Trophoblast cell (in vitro differentiated cells and primary cell): ENCODE measurements around the gene NCOA3.

Experiments used
- DNase-seq, 2 donors: peaks; one replicate each; pipeline ENCODE4 v3.0.0-alpha.2; 2016
- H2AFZ ChIP-seq: 2 replicates; pipeline ENCODE4 v1.6.1; 2013; ENCODE audit warnings: low read length, moderate library complexity, mild to moderate bottlenecking; ENCODE audit not compliant: insufficient read depth, poor library complexity
- H2AK5ac ChIP-seq: 2 replicates; pipeline ENCODE4 v1.6.1; 2013; ENCODE audit warnings: mild to moderate bottlenecking, low read length
- H2BK120ac ChIP-seq: 2 replicates; pipeline ENCODE4 v1.6.1; 2013; ENCODE audit warnings: low read length, mild to moderate bottlenecking, moderate library complexity; ENCODE audit not compliant: insufficient read depth, poor library complexity
- H2BK12ac ChIP-seq: 2 replicates; pipeline ENCODE4 v1.6.1; 2013; ENCODE audit warnings: mild to moderate bottlenecking, low read length, moderate library complexity
- H2BK5ac ChIP-seq: 2 replicates; pipeline ENCODE4 v1.6.1; 2013; ENCODE audit warnings: low read length, low read depth, moderate library complexity, mild to moderate bottlenecking; ENCODE audit not compliant: poor library complexity
- H3K14ac ChIP-seq: 2 replicates; pipeline ENCODE4 v1.6.1; 2013; ENCODE audit warnings: mild to moderate bottlenecking, low read length
- H3K18ac ChIP-seq: 2 replicates; pipeline ENCODE4 v1.6.1; 2013; ENCODE audit warnings: mild to moderate bottlenecking, low read length
- H3K23ac ChIP-seq: 2 replicates; pipeline ENCODE4 v1.6.1; 2013; ENCODE audit warnings: low read length
- H3K27ac ChIP-seq: 2 replicates; pipeline ENCODE4 v1.5.1; 2013; ENCODE audit warnings: low read depth, mild to moderate bottlenecking, inconsistent platforms, low read length, moderate library complexity
- H3K27me3 ChIP-seq: 2 replicates; pipeline ENCODE4 v1.6.1; 2013; ENCODE audit warnings: inconsistent platforms, mild to moderate bottlenecking, low read length, moderate library complexity; ENCODE audit not compliant: insufficient read depth
- H3K36me3 ChIP-seq, 2 experiments: 1 replicate in 1 of 2; 2 replicates in 1 of 2; pipeline ENCODE4 v1.6.1; 2013; ENCODE audit warnings: low read length in 2 of 2, mild to moderate bottlenecking in 2 of 2, moderate library complexity in 1 of 2; ENCODE audit not compliant: insufficient read depth in 2 of 2, control insufficient read depth in 1 of 2
- H3K4ac ChIP-seq: 2 replicates; pipeline ENCODE4 v1.6.1; 2013; ENCODE audit warnings: low read depth, mild to moderate bottlenecking, low read length, moderate library complexity
- H3K4me1 ChIP-seq, 2 experiments: 1 replicate in 1 of 2; 2 replicates in 1 of 2; pipeline ENCODE4 v1.6.1; 2013; ENCODE audit warnings: low read length in 2 of 2, mild to moderate bottlenecking in 2 of 2, moderate library complexity in 1 of 2; ENCODE audit not compliant: insufficient read depth in 2 of 2, control insufficient read depth in 1 of 2
- H3K4me2 ChIP-seq: 2 replicates; pipeline ENCODE4 v1.6.1; 2013; ENCODE audit warnings: inconsistent platforms, mild to moderate bottlenecking, low read length, moderate library complexity
- H3K4me3 ChIP-seq: 2 replicates; pipeline ENCODE4 v1.5.1; 2013; ENCODE audit warnings: mild to moderate bottlenecking, low read depth, low read length, inconsistent platforms
- H3K79me1 ChIP-seq: one replicate; pipeline ENCODE4 v1.6.1; 2013; ENCODE audit warnings: low read length
- H3K79me2 ChIP-seq: 2 replicates; pipeline ENCODE4 v1.6.1; 2013; ENCODE audit warnings: low read length, mild to moderate bottlenecking; ENCODE audit not compliant: control insufficient read depth, insufficient read depth, poor library complexity
- H3K9ac ChIP-seq: 2 replicates; pipeline ENCODE4 v1.6.1; 2013; ENCODE audit warnings: mild to moderate bottlenecking, low read length
- H3K9me3 ChIP-seq: 2 replicates; pipeline ENCODE4 v1.6.1; 2013; ENCODE audit warnings: low read depth, mild to moderate bottlenecking, control low read depth, inconsistent platforms, low read length; ENCODE audit not compliant: insufficient read depth
- H4K12ac ChIP-seq: 2 replicates; pipeline ENCODE4 v1.6.1; 2013; ENCODE audit warnings: low read depth, mild to moderate bottlenecking, low read length, moderate library complexity
- H4K8ac ChIP-seq: 2 replicates; pipeline ENCODE4 v1.6.1; 2013; ENCODE audit warnings: low read depth, mild to moderate bottlenecking, low read length, moderate library complexity
- H4K91ac ChIP-seq: one replicate; pipeline ENCODE4 v1.6.1; 2013; ENCODE audit warnings: low read depth, mild to moderate bottlenecking, low read length, moderate library complexity
- WGBS: extraction: QIAGEN DNeasy Blood & Tissue Kit; methylation state at CpG from one replicate; pipeline ENCODE4 v1.1.7; 2013; ENCODE audit warnings: missing lambda C conversion rate; ENCODE audit not compliant: insufficient read length, insufficient coverage; ENCODE audit errors: extremely low coverage; 5-methylcytosine and 5-hydroxymethylcytosine counted together

NCOA3 gene

DNA sequence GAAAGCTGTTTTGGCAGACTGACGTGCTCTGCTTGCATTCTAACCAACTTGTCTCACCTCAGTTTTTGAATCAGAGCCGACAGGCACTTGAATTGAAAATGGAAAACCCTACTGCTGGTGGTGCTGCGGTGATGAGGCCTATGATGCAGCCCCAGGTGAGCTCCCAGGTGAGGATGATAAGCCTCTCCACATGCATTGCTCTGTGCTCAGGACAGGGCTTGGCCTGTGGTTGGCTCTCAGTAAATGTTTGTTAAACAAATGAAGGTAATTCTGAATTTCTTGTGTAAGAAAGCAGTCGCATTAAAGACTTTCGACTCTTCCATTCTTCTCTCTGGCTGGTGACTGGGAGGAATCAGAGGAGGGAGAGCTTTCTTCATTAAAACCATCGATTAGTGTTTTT lies 147.3 kb downstream of the NCOA3 start:
- DNase-seq, result no peak
- Histone ChIP-seq H3K23ac (no peak overlapping the region), H3K18ac (no peak overlapping the region), H3K9me3 (no peaks in the 10 kb centered on the region), H3K36me3 (peaks cover 36 to 54% of the 10 kb centered on the region in 2 experiments), H3K4me2 (no peak overlapping the region), H3K27me3 (no peaks in the 10 kb centered on the region), H2AK5ac (no peak overlapping the region), H3K79me1 (no peaks in the 10 kb centered on the region), H2AFZ (no peak overlapping the region), H3K79me2 (peaks cover 1% of the 10 kb centered on the region), H3K4ac (no peak overlapping the region), H2BK5ac (no peak overlapping the region), H3K27ac (no peak overlapping the region), H3K14ac (no peak overlapping the region), H4K8ac (no peak overlapping the region), H4K12ac (no peak overlapping the region), H3K4me1 (peaks cover 2% of the 10 kb centered on the region in 2 experiments), H2BK120ac (no peak overlapping the region), H2BK12ac (no peak overlapping the region), H4K91ac (no peak overlapping the region), H3K4me3 (no peak overlapping the region), H3K9ac (no peak overlapping the region)
- WGBS, result no CpG with 5 or more reads among the region's 6 CpGs

DNA sequence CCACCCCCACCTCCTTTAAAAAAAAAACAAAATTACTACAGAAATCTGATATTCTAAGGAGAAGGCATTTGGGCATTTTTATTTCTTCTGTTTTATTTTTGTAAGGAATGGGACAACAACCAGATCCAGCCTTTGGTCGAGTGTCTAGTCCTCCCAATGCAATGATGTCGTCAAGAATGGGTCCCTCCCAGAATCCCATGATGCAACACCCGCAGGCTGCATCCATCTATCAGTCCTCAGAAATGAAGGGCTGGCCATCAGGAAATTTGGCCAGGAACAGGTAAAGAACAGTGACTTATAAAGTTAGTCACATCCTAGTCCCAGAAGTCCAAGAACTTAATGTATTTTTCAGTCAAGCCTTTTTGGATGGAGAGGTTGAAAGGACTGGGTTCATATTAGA lies 150.6 kb downstream of the NCOA3 start:
- no peak overlapping the region for H4K91ac ChIP-seq
- H2BK120ac ChIP-seq, result no peak overlapping the region
- H3K4me2 ChIP-seq, result no peak overlapping the region
- peaks cover 26 to 47% of the 10 kb centered on the region in 2 experiments for H3K36me3 ChIP-seq
- DNase-seq, result no peak
- no peak overlapping the region for H4K8ac ChIP-seq
- no peak overlapping the region for H2BK5ac ChIP-seq
- H3K9ac ChIP-seq, result no peak overlapping the region
- no peak overlapping the region for H2AFZ ChIP-seq
- H3K79me1 ChIP-seq, result no peaks in the 10 kb centered on the region
- no peak overlapping the region for H3K27ac ChIP-seq
- H2AK5ac ChIP-seq, result no peak overlapping the region
- no peaks in the 10 kb centered on the region for H3K27me3 ChIP-seq
- no peaks in the 10 kb centered on the region for H3K79me2 ChIP-seq
- H2BK12ac ChIP-seq, result no peak overlapping the region
- no peak overlapping the region for H3K23ac ChIP-seq
- WGBS, result no CpG with 5 or more reads among the region's 3 CpGs
- H3K4me3 ChIP-seq, result no peak overlapping the region
- H3K14ac ChIP-seq, result no peak overlapping the region
- no peaks in the 10 kb centered on the region for H3K9me3 ChIP-seq
- H4K12ac ChIP-seq, result no peak overlapping the region
- no peak overlapping the region for H3K4ac ChIP-seq
- no peaks in the 10 kb centered on the region for H3K4me1 ChIP-seq
- H3K18ac ChIP-seq, result no peak overlapping the region

DNA sequence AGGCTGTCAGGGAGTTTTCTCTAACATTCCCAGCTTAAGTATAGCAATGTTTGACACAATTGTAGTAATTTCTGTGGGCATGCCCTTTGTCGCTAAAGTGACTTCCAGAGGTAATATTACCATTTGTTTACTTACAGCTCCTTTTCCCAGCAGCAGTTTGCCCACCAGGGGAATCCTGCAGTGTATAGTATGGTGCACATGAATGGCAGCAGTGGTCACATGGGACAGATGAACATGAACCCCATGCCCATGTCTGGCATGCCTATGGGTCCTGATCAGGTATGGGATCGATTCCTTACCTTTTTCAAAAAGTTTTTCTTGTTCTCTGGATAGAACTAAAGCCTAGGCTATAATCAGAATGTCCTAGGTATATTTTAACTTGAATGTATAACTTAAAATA lies 151.1 kb downstream of the NCOA3 start:
- no peak for DNase-seq

DNA sequence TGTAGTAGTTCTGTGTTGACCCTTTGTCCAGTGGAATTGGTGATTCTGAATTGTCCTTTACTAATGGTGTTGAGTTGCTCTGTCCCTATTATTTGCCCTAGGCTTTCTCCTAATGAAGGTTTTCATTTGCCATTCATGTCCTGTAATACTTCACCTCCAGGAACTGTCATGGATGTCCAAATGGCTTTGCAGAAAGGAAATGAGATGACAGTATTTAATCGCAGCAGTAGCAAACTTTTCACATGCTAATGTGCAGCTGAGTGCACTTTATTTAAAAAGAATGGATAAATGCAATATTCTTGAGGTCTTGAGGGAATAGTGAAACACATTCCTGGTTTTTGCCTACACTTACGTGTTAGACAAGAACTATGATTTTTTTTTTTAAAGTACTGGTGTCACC lies 152.2 kb downstream of the NCOA3 start:
- Histone ChIP-seq H4K8ac (no peak overlapping the region), H3K4me2 (no peak overlapping the region), H3K79me1 (no peaks in the 10 kb centered on the region), H3K14ac (no peak overlapping the region), H4K91ac (no peak overlapping the region), H3K23ac (no peak overlapping the region), H2BK12ac (no peak overlapping the region), H3K18ac (no peak overlapping the region), H2BK120ac (no peak overlapping the region), H3K4ac (no peak overlapping the region), H4K12ac (no peak overlapping the region), H3K36me3 (peaks cover 21 to 52% of the 10 kb centered on the region in 2 experiments), H3K9ac (no peak overlapping the region), H3K27me3 (no peaks in the 10 kb centered on the region), H3K4me1 (no peaks in the 10 kb centered on the region), H2AFZ (no peak overlapping the region), H3K9me3 (no peaks in the 10 kb centered on the region), H3K27ac (no peak overlapping the region), H3K4me3 (no peak overlapping the region), H2AK5ac (no peak overlapping the region), H3K79me2 (no peaks in the 10 kb centered on the region), H2BK5ac (no peak overlapping the region)
- WGBS, result no CpG with 5 or more reads among the region's 2 CpGs
- no peak for DNase-seq

More for the DNA sequence above, 151.1 kb downstream of the NCOA3 start:
- no peaks in the 10 kb centered on the region for H3K4me1 ChIP-seq
- H4K8ac ChIP-seq, result no peak overlapping the region
- H3K27me3 ChIP-seq, result no peaks in the 10 kb centered on the region
- H2BK12ac ChIP-seq, result no peak overlapping the region
- H3K27ac ChIP-seq, result no peak overlapping the region
- no peak overlapping the region for H3K9ac ChIP-seq
- H3K4me2 ChIP-seq, result no peak overlapping the region
- WGBS, result no CpG with 5 or more reads among the region's 2 CpGs
- peaks cover 25 to 49% of the 10 kb centered on the region in 2 experiments for H3K36me3 ChIP-seq
- no peak overlapping the region for H3K14ac ChIP-seq
- H4K12ac ChIP-seq, result no peak overlapping the region
- no peak overlapping the region for H3K18ac ChIP-seq
- no peak overlapping the region for H4K91ac ChIP-seq
- no peak overlapping the region for H2BK120ac ChIP-seq
- H3K9me3 ChIP-seq, result no peaks in the 10 kb centered on the region
- no peak overlapping the region for H3K4ac ChIP-seq
- no peak overlapping the region for H3K23ac ChIP-seq
- H2AFZ ChIP-seq, result no peak overlapping the region
- H3K4me3 ChIP-seq, result no peak overlapping the region
- H2BK5ac ChIP-seq, result no peak overlapping the region
- H2AK5ac ChIP-seq, result no peak overlapping the region
- H3K79me1 ChIP-seq, result no peaks in the 10 kb centered on the region
- no peaks in the 10 kb centered on the region for H3K79me2 ChIP-seq
